NCI-H1694 (cell line): ENCODE data around the gene ASH1L.
A peak's percentile ranks its signal among the peaks of the same experiment; 100 is the strongest.
"Not testable (repeated sequence)": the region's sequence is repeated elsewhere in the genome, so short reads cannot be mapped to it uniquely, and the experiment has no call there.

Experiments
- DNase-seq: peaks from one replicate; lab custom pipeline; 2025; lab: John Stamatoyannopoulos, UW

ASH1L gene

DNA sequence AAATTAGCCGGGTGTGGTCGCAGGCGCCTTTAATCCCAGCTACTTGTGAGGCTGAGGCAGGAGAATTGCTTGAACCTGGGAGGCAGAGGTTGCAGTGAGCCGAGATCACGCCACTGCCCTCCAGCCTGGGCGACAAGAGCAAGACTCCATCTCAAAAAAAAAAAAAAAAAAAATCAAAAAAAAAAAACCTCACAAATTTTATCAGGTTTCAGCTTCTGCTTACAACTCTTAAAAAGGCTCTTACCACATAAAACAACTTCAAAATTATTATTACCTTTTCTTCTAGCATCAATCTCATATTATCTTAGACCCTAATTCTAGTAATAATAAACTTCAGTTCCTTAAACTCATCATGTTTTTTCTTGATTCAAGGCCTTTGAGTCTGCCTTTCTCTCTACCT, 120.2 kb downstream of the ASH1L start:
- DNase-seq: not testable (repeated sequence)

DNA sequence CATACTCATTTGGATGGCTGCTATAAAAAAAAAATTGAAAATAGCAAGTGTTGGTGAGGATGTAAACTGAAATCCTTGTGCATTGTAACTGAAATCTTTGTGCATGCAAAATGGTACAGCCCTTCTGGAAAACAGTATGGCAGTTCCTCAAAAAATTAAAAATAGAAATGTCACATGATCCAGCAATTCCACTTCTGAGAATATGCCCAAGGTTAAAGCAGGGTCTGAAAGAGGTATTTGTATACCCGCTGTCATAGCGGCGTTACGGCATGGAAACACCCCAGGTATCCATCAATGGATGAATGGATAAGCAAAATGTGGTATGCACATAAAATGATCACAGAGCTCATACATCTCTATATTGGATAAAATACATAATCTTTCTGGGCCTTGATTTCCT, 125.2 kb downstream of the ASH1L start:
- DNase-seq: no peak

DNA sequence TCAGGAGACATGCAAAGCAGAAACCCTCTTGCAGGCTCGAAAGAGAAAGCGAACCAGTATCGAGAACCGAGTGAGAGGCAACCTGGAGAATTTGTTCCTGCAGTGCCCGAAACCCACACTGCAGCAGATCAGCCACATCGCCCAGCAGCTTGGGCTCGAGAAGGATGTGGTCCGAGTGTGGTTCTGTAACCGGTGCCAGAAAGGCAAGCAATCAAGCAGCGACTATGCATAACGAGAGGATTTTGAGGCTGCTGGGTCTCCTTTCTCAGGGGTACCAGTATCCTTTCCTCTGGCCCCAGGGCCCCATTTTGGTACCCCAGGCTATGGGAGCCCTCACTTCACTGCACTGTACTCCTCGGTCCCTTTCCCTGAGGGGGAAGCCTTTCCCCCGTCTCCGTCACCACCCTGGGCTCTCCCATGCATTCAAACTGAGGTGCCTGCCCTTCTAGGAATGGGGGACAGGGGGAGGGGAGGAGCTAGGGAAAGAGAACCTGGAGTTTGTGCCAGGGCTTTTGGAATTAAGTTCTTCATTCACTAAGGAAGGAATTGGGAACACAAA, 128.7 kb downstream of the ASH1L start:
- not testable (repeated sequence) for DNase-seq

DNA sequence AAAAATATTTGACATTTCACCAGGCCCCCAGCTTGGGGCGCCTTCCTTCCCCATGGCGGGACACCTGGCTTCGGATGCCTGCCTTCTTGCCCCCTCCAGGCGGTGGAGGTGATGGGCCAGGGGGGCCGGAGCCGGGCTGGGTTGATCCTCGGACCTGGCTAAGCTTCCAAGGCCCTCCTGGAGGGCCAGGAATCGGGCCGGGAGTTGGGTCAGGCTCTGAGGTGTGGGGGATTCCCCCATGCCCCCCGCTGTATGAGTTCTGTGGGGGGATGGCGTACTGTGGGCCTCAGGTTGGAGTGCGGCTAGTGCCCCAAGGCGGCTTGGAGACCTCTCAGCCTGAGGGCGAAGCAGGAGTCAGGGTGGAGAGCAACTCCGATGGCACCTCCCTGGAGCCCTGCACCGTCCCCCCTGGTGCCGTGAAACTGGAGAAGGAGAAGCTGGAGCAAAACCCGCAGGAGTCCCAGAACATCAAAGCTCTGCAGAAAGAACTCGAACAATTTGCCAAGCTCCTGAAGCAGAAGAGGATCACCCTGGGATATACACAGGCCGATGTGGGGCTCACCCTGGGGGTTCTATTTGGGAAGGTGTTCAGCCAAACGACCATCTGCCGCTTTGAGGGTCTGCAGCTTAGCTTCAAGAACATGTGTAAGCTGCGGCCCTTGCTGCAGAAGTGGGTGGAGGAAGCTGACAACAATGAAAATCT, 129.3 kb downstream of the ASH1L start:
- not testable (repeated sequence) for DNase-seq

DNA sequence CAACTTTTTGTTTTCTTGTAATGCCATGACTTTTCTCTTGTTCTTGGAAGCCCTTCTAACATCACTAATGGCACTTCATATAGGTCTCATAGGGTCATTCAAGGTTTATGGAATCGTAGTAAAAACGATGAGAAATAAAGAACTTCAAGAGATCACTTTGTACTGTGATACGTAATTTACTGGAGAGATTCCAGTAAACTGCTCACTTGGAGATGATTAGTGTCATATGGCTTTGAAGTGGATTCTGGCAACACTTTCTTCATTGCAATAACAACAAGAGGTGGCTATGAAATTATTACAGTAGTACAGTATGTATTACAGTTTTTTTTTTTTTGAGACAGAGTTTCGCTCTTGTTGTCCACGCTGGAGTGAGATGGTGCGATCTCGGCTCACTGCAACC, 138.5 kb downstream of the ASH1L start:
- peak; percentile 3 for DNase-seq

DNA sequence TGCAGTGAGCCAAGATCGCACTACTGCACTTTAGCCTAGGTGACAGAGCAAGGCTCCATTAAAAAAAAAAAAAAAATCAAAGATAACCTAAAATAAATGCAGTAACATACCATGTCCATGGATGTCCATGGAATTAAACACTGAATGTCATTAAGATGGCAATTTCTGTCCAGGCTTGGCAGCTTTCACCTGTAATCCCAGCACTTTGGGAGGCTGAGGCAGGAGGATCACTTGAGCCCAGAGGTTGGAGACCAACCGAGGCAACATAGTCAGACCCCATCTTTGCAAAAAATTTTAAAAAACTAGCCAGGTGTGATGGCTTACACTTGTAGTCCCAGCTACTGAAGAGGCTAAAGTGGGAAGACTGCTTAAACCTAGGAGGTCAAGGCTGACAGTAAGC, 141.8 kb downstream of the ASH1L start:
- DNase-seq: no peak

DNA sequence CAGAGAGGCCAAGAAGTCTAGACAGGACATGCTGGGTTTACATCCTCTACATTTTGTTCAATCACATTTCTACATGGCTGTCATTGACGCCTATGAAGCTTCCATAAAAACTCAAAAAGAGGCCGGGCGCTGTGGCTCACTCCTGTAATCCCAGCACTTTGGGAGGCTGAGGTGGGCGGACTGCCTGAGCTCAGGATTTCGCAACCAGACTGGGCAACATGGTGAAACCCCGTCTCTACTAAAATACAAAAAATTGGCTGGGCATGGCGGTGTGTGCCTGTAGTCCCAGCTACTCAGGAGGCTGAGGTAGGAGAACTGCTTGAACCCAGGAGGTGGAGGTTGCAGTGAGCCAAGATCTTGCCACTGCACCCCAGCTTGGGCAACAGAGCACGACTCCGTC, 150.8 kb downstream of the ASH1L start:
- not testable (repeated sequence) for DNase-seq

DNA sequence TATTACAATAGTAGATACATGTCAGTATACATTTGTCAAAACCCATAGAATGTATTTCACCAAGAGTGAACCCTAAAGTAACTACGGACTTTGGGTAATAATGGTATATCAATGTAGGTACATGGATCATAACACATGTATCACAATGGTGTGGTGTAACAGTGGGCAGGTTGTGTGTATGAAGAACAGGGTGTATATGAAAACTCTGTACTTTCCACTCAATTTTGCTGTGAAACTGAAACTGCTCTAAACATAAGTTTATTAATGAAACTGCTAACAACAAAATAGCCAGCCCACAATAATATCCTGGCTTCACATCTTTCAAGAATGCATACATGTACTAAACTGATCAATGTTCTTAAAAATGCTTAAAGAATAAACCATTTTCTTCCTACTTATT, 151.7 kb downstream of the ASH1L start:
- DNase-seq: no peak

DNA sequence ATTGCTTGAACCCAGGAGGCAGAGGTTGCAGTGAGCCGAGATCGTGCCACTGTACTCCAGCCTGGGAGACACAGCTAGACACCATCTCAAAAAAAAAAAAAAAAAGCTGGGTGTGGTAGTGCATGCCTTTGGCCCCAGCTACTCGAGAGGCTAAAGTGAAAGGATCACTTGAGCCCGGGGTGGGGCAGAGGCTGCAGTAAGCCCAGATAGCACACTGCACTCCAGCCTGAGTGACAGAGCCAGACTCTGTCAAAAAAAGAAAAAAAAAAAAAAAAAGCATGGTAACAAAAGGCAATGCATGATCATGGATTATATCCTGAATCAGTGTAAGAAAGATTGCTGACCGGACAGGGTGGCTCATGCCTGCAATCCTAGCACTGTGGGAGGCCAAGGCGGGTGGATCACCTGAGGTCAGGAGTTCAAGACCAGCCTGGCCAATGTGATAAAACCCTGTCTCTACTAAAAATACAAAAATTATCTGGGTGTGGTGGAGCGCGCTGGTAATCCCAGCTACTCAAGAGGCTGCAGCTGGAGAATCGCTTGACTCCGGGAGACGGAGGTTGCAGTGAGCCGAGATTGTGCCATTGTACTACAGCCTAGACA, 165.6 kb downstream of the ASH1L start:
- DNase-seq: no peak

DNA sequence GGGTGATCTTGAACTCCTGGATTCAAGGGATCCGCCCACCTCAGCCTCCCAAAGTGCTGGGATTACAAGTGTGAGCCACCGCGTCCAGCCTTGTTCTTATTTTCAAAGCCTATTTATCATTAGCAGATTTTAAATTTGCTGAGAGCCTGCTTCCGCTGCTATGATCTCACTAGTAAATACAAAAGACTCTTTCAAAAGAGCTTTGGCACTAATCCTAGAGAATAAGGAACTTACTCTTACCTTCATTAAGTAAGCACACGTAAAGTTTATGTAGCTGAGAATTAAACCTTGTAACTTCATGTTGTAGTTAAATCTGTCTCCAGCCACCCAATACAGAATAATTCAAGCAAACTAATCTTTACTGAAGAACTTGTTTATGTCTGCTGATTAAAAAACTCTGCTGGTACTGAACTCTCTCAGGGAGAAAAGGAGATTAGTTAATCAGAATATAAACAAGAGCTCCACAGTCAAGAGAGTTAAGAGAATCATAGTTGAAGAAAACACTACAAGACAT, 169.6 kb downstream of the ASH1L start:
- no peak for DNase-seq

DNA sequence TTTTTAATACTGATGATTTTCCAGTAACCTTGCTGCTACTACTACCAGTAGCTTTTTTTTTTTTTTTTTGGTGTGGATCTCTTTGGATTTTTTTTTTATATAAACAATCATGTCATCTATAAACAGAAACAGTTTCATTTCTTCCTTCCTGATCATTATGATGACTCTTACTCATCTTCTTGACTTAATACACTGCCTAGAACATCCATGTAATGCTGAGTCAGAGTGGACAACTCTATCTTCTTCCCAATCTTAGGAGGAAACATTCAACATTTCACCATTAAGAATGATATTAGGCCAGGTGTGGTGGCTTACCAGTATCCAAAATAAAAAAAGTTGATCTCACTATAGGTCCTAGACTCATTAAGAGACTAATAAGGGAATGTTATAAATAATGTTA, 172.8 kb downstream of the ASH1L start:
- no peak for DNase-seq

DNA sequence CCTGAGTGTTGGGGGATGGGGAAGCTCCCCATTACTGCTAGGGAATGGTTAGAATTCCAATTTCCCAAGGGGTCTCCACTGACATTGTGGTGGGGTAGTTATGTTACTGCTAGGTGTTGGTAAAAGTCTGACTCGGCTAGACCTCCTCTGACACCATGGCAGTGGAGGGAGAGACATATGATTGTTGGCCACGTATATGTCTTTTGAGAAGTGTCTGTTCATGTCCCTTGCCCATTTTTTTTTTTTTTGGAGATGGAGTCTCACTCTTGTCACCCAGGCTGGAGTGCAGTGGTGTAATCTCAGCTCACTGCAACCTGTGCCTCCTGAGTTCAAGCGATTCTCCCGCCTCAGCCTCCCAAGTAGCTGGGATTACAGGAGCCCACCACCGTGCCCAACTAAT, 176.8 kb downstream of the ASH1L start:
- DNase-seq: not testable (repeated sequence)

DNA sequence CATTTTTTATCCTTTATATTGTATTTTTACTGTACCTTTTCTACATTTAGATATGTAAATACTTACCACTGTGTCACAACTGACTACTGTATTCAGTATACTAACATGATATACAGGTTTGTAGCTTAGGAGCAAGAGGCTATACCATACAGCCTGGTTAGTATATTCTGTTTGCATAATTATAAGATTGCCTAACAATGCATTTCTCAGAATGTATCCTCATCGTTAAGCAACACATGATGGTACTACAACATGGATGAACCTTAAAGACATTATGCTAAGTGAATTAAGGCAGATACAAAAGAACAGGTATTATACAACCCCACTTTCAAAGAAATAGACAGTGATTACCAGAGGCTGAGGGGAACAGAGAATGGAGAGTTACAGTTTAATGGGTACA, 179.2 kb downstream of the ASH1L start:
- DNase-seq: no peak

DNA sequence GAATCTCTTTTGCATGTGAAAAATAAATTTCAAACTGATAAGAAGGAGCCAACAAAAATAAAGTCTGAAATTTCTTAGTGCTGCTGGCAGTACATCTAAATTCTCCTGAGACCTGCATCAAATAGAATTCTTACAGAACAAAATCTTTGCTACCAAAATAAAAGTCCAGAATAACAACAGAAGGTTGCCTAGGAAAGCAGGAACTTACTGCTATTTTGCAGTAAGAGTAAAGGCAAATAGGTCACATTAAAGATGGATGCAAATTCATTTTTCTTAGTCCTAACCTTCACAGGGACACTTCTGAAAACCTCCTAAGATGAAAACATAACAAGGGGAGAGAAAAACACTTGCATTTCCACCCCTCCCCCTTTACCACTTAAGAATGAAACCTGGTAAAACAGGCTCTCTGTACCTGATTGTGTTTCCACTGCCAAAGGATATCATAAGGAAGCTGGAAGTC, 182.9 kb downstream of the ASH1L start:
- no peak for DNase-seq

DNA sequence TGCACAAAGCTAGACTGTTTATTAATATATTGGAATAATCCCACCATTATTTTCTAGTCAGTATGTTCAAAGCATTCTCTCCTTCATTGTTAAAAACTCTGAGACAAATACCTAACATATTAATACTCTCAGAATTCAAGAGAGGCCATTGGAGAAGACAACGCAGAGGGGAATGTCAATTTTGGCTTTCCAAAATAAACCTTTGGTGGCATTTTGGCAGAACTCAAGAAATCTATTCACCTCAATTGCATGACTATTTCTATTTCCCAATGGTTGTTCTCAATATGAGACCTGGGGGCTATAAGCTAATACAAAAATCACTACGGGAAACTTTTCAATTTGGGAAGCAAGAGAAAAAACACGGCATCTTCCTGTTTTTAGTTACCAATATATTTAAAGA, 183.4 kb downstream of the ASH1L start:
- no peak for DNase-seq

DNA sequence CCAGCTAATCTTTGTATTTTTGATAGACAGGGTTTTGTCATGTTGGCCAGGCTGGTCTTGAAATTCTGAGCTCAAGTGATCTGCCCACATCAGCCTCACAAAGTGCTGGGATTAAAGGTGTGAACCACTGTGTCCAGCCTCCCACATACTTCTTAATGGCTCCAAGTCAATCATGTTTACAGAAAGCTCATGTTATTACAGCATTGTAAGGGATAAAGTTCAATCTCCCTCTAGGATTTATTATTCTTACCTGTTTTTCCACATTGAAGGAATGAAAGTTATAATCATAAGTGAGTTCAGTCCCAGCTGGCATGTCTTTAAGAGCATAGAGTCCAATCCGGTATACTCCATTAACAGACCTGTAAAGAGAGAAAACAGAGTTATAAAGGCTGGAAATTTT, 202.6 kb downstream of the ASH1L start:
- no peak for DNase-seq

DNA sequence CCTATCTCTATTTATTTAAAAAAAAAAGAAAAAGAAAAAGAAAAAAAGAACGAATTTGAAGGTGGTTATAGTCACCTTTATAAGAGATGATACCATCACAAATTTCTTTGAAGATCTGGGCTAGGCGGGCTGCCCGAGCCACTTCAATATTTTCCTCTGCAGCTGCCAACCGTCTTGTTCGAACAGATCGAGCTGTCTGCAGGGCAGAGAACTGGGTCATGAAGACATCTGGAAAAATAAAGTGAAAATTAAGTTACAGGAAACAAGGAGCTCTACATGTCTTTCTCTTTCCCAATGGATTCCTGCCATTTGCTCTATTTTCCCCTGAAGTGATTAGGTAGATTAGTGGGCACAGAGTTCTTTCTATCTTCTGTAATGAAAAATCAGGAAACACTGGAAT, 210.0 kb downstream of the ASH1L start:
- no peak for DNase-seq

DNA sequence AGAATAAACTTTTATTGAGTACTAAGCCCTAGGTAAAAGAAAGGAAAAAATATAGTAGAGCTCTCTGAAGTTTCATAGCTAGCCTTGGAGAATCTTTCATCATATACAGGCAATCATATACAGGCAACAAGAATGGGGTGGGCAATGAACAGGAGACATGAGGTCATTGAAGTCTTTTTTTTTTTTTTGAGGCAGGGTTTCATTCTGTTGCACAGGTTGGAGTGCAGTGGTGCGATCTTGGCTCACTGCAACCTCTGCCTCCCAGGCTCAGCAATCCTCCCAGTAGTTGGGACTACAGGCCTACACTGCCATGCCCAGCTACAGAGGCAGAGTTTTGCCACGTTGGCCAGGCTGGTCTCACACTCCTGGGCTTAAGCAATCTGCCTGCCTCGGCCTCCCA, 219.8 kb downstream of the ASH1L start:
- DNase-seq: no peak

DNA sequence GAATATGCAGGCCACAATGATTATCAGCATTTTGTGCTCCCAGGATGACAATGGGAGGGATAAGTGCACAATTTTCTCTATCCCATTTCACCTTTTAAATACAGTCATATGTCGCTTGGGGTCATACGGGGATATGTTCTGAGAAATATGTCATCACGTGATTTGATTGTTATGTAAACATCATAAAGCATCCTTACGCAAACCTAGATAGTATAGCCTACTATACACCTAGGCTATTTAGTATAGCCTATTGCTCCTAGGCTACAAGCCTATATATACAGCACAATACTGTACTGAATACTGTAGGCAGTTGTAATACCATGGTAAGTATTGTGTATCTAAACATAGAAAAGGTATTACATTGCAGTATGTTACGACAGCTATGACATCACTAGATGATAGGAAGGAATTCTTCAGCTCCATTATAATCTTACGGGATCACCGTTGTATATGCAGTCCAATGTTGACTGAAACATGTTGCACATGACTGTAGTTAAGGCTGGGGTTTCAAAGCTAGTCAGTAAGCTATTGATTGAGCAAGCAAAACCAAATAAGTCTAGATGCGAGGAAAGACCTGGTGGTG, 223.0 kb downstream of the ASH1L start:
- no peak for DNase-seq

DNA sequence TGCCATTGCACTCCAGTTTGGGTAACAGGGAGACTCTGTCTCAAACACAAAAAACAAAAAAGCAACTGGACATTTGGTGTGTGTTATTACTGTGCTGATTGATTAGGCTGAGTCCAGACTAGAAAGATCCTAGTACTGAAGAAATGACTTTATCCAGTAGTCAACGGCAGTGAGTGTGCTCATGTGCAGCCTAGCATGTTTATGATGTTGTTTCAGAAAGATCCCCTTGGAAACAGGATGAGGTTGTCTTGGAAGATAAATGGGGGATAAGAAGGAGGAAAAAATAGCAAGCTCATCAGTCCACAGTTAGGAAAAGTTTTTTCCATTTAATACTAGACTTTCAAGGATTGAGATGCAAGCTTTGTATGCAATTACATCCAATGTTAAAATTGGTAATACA, 227.6 kb downstream of the ASH1L start:
- DNase-seq: no peak

DNA sequence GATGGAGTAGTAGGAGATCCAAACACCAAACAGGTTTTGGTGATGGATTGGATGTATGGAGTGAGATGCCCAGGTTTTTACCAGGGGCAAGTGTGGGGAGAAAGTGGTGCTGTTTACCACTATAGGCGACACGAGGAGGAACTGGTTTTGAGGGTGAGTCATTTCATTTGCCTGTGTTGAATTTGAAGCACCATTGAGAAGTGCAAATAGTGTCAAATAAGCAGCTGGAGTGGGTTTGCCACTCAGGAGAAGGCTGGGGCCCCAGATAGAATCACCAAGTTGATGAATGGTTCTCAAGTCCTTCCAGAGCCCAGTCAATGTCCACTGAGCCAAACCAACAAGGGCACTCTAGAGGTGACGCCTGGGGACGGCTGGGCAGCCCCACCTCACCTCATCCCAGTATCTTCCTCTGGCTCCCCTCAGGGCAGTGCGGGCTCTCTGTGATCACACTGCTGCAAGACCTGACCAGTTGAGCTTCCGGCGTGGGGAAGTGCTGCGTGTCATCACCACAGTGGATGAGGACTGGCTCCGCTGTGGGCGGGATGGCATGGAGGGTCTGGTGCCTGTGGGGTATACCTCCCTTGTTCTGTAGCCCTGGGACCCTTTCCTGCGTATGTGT, 232.5 kb downstream of the ASH1L start:
- DNase-seq: no peak

DNA sequence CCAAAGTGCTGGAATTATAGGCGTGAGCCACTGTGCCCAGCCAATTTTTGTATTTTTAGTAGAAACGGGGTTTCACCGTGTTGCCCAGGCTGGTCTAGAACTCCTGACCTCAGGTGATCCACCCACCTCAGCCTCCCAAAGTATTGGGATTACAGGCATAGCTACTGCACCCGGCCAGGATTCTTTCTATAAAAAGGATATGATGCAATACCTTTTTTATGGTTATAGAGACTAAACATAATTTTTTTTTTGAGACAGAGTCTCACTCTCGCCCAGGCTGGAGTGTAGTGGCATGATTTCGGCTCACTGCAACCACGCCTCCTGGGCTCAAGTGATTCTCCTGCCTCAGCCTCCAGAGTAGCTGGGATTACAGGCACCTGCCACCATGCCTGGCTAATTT, 233.7 kb downstream of the ASH1L start:
- DNase-seq: not testable (repeated sequence)

DNA sequence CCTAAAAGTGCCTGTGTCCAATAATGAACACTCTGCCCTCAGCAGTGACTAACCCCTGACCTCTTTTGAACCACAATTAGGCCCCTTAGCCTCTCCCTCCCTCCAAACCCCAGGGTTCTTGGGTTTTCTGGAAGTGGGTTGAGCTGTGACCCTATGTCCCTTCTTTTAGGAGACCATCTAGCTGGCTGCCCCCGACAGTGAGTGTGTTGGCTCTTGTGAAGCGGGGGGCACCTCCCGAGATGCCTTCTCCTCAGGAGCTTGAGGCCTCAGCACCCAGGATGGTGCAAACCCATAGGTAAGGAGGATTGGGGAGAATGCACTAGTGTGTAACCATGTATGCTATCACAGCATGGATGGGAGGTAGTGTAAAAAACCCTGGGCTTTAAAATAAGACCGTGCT, 234.6 kb downstream of the ASH1L start:
- no peak for DNase-seq
